Activated T-cell treated with anti-CD3 and anti-CD28 coated beads, Interleukin-2, amount 50 U/mL, for 72 hours (primary cell): ENCODE results near the gene ORM2. TPM values are rescaled to one million over a fixed set of nuclear protein-coding genes. Genes with fewer than 3 reads are reported as not detected.

Experiments used
- ATAC-seq, 2 donors: fragments of 150-1000 bp; cut with Tn5 transposase; replicated peaks in 1 of 2; 2 replicates each; pipeline ENCODE4 v1.10.0; 2021; ENCODE audit warnings: moderate library complexity in 2 of 2, mild to moderate bottlenecking in 1 of 2
- DNase-seq, 2 donors: peaks; one replicate each; pipeline ENCODE4 v3.0.0; 2021 to 2022; ENCODE audit warnings: mixed read lengths in 1 of 2
- H3K27ac Mint-ChIP-seq: one replicate; pipeline ENCODE4 v1.8.0; 2022; ENCODE audit warnings: mild to moderate bottlenecking, moderate library complexity, mixed read lengths
- H3K27me3 Mint-ChIP-seq: one replicate; pipeline ENCODE4 v1.8.0; 2022; ENCODE audit warnings: low read depth, mixed read lengths
- H3K36me3 Mint-ChIP-seq, 2 donors: one replicate each; pipeline ENCODE4 v1.8.0; 2022; ENCODE audit warnings: mixed read lengths in 2 of 2, mild to moderate bottlenecking in 1 of 2; ENCODE audit not compliant: insufficient read depth in 2 of 2
- H3K4me1 Mint-ChIP-seq: one replicate; pipeline ENCODE4 v1.8.0; 2022; ENCODE audit warnings: low read depth, mixed read lengths
- H3K4me3 Mint-ChIP-seq, 2 donors: one replicate each; pipeline ENCODE4 v1.8.0; 2022; ENCODE audit warnings: mild to moderate bottlenecking in 2 of 2, mixed read lengths in 2 of 2, moderate library complexity in 2 of 2
- H3K9me3 Mint-ChIP-seq, 2 donors: one replicate each; pipeline ENCODE4 v1.8.0; 2022; ENCODE audit warnings: mixed read lengths in 2 of 2
- total RNA-seq, 2 donors: library from RNA; stranded (reverse); gene quantifications; one replicate each; pipeline ENCODE4 v1.2.3, GENCODE V29; 2022

Gene ORM2
- total RNA-seq, 2 donors from 2014 or later, result not detected

DNA sequence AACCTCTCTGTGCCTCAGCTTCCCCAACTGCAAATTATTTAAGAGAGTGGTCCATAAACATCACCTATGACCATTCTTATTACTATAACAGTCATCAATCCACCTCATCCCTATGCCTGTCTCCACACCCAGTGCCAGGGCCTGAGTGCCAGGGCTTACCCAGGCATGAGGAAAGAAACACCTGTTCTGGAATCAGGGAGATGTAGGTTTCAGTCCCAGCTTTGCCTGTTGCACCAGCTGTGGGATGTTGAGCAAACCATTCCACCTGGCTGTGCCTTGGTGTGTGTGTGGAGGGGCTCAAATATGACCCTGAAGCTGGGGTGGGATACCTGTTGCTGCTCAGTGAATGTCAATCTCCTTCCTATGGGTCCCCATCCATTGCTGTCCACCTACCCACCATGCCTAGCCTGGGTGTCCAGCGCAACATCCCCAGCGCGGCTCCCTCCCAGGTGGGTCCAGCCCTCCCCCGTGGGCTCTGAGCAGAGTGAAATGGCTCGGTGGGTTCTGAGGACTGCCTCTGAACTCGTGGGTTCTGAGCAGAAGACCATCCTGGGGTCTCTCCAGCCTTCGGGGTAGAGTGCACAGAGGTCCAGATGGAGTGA, 41.8 kb downstream of the ORM2 start:
- Mint-ChIP-seq H3K27me3 (no peaks in the 10 kb centered on the region), H3K4me1 (peaks cover 86% of the 10 kb centered on the region), H3K27ac (peak overlapping the region; percentile 72), H3K36me3 (peaks cover 7 to 42% of the 10 kb centered on the region in 2 donors), H3K4me3 (peak overlapping the region; percentile 72 to 77), H3K9me3 (no peaks in the 10 kb centered on the region)
- no peak for ATAC-seq
- no peak for DNase-seq

DNA sequence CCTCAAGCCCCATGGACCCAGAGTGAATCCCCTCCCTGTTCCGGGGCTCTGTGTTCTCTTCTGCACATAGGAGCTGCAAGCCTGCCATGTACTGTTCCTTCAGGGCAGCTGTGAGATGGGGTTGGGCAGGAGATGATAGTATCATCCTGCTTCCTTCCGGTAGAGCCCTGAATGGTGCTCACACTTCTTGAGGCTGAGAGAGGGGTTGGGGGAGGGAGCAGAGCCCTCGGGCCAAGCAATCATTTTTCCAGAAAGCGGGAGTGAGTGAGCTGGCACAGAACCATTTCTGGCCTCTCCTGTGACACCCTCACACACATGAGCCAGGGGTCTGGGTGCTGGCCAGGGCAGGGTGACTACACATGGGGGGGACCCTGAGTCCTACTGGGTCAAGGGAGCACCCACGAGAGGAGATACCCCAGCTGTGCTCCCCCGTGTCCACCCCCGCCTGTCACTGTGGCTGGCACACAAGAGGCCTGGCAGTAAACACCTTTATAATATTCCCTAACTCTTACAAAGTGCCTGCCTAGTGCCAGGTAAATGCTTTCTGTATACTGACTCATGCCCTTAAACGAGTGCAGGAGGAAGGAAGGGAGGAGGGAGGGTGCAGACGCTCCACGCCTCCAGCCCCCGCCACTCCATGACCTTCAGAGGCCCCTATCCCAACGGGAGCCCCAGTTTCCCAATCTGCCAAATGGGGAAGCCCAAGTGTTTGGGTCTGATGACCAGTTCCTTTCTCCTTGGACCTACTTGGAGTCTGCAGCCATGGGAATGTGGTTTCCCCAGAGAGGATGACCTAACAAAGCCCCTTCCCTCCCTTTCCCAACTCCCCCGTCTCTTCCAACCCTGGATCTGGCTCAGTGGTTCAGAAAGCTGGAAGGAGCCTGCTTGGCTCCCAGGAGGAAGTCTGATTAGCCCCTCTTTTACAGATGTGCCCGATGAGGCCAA, 42.6 kb downstream of the ORM2 start:
- Mint-ChIP-seq H3K27ac (peak overlapping the region; percentile 72), H3K4me3 (peak overlapping the region; percentile 72 to 77), H3K36me3 (peaks cover 6 to 38% of the 10 kb centered on the region in 2 donors), H3K9me3 (no peaks in the 10 kb centered on the region), H3K4me1 (peaks cover 85% of the 10 kb centered on the region), H3K27me3 (no peaks in the 10 kb centered on the region)
- ATAC-seq (peak; percentile 40 to 50), DNase-seq (peak in 1 of 2 donors; percentile 40)

DNA sequence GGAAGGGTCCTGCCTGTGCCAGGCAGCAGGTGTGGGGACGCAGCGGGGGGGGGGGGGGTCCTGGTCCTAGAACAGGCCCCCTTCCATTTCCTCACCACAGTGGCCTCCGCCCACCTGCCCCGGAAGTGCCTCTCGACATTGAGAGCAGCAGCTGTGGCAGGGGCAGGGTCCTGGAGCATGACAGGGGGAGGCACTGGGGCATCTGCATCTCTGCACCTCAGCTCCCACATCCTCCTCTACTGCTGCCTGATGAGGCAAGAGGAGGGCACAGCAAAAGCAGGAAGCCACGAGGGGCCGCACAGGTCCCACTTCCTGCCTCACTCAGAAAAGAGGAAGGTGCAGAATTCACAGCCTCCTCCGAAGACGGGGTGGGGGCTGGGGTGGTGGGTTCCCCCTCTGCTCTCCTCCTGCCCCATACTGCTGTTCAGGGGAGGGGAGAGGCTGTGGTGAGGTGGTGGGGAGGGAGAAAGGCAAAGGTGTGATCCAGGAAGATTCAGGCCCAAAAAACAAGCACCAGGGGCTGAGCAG, 43.3 kb downstream of the ORM2 start:
- H3K27ac Mint-ChIP-seq, result peak overlapping the region; percentile 73
- ATAC-seq, result peak; percentile 88 to 92
- H3K9me3 Mint-ChIP-seq, result no peaks in the 10 kb centered on the region
- H3K27me3 Mint-ChIP-seq, result no peaks in the 10 kb centered on the region
- H3K4me3 Mint-ChIP-seq, result peak overlapping the region; percentile 72 to 77
- H3K4me1 Mint-ChIP-seq, result peaks cover 84% of the 10 kb centered on the region
- peak; percentile 82 to 88 for DNase-seq
- H3K36me3 Mint-ChIP-seq, result peaks cover 11 to 41% of the 10 kb centered on the region in 2 donors

DNA sequence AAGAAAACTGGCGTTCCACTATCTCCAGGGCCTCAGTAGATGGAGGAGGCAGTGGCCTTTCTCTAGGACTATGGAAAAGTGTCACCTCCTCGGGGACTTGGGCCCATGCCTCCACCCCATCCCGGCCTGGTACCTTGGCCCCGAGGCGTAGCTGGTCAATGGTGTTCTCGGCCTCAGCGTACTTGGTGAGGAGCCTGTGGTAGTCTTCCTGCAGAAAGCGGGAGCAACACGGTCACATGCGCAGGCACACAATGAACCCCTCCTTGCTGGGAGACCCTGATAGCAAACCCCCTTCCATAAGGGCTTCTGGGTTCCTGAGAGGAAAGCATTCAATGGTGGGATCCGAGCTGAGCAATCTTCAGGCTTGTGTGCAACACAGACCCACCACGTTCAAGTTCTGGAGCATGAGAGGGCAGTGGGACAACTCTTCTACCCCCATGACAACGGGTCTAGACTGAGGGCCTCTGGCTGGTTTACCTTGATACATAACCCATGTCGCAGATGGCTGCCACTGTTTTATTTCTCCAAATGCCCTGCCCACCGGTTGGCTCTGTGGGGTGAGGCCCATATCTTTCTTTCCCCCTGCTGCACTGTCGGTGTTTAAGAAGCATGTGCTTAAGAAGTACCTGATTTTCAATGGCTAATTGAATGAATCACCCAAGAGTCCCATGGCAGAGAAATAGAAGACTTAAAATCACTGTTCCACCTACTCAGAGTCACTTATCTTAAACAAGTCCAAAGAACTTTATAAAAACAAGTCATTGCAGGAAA, 44.5 kb downstream of the ORM2 start:
- Mint-ChIP-seq H3K27ac (peak overlapping the region; percentile 66), H3K9me3 (no peaks in the 10 kb centered on the region), H3K4me1 (peaks cover 89% of the 10 kb centered on the region), H3K36me3 (peaks cover 20 to 45% of the 10 kb centered on the region in 2 donors), H3K4me3 (peak overlapping the region; percentile 50 to 80), H3K27me3 (no peaks in the 10 kb centered on the region)
- DNase-seq, result peak in 1 of 2 donors; percentile 34
- ATAC-seq, result peak; percentile 3 to 6

DNA sequence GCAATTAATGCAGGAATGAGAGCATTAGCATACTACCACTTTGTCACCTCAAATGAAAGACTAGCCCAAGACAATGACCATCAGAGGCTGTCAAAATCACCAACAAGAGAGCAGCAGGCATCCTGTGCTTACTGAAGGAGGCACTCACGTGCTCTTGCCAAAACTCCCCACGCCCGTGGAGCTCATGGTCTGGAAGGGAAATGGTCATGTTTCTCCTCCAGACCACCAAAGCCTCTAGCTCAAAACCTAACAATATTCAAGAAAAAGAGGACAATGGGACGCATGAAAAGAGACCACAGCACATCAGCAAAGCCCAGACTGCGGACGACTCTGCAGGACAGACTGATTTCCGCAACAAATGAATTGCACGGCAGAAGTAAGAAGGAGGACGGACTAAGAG, 45.3 kb downstream of the ORM2 start:
- no peak for ATAC-seq
- H3K27ac Mint-ChIP-seq, result peak overlapping the region; percentile 66
- H3K27me3 Mint-ChIP-seq, result no peaks in the 10 kb centered on the region
- peaks cover 89% of the 10 kb centered on the region for H3K4me1 Mint-ChIP-seq
- H3K4me3 Mint-ChIP-seq, result peak overlapping the region; percentile 9 to 80
- DNase-seq, result no peak
- H3K9me3 Mint-ChIP-seq, result no peaks in the 10 kb centered on the region
- H3K36me3 Mint-ChIP-seq, result peaks cover 16 to 43% of the 10 kb centered on the region in 2 donors

DNA sequence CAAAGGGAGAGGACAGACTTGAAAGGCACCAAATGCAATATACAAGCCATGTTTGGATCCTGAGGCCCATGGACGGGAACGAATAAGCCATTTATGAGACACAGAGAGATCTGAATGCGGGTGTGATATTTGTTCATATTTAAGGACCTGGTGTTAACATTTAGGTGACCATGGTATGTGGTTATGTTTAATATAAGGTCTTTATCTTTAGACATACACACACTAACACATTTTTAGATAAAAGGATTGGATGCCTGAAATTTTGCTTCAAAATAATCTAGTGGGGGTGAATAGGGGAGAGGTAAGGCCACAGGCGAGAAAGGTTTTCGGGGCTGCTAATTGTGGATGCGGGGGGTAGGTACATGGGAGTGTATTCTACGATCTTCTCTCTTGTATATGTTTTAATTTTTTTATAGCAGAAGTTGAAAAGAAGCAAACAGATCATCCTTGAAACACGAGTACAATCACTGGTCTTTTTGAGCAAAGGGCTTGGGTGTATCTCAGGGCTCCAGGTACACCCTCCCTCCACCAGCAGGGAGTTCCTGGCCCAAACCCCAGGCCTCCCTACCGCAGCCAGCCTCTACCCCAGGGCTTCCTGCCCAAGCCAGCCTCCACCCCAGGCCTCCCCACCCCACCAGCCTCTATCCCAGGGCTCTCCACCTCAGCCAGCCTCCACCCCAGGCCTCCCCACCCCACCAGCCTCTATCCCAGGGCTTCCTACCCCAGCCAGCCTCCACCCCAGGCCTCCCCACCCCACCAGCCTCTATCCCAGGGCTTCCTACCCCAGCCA, 45.9 kb downstream of the ORM2 start:
- Mint-ChIP-seq H3K27me3 (no peaks in the 10 kb centered on the region), H3K4me1 (peaks cover 95% of the 10 kb centered on the region), H3K4me3 (peak overlapping the region; percentile 9 to 80), H3K27ac (peak overlapping the region; percentile 66), H3K9me3 (no peaks in the 10 kb centered on the region), H3K36me3 (peaks cover 16 to 46% of the 10 kb centered on the region in 2 donors)
- no peak for DNase-seq
- ATAC-seq, result no peak

DNA sequence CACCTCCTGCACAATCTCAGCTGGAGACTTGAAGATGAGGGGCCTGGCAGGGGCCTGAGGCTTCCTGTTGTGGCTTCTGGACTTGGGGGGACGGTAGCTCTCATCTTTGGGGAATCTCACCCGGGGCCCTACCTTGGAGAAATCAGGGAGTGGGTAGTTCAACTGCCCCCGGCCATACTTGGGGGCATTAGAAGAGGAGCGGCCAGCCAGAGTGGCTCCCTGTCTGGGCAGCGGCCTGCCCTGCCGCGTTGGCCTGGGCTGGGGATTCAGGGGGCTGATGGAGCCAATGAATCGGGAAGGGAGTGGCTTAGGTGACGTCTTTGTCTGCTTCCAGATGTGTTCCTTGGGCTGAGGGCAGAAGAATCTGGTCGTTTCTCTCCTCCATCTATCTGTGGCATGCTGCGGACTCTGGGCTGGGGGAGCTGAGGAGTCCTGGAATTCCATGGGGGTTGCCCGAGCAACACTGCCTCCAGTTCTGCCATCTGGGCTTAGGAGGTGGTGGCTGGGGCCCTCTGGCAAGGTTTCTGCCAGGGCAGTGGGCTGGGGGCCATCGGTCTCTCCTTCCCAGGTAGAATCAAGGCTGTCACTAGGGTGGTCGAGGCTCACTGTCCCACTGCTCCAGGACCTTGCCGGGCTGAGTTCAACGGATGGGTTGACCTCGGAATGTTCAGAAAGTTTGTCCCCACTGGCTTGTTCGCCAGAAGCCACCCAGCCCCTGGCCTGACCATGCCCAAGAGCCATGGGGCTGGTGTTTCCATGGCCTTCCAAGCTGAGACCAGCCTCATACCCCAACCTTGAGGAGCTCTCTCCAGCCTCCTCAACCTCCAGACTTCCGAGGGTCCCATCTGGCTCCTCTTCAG, 47.1 kb downstream of the ORM2 start:
- peaks cover 95% of the 10 kb centered on the region for H3K4me1 Mint-ChIP-seq
- H3K4me3 Mint-ChIP-seq, result peak overlapping the region; percentile 8 to 12
- DNase-seq (no peak), ATAC-seq (no peak)
- peaks cover 17 to 44% of the 10 kb centered on the region in 2 donors for H3K36me3 Mint-ChIP-seq
- no peaks in the 10 kb centered on the region for H3K9me3 Mint-ChIP-seq
- H3K27ac Mint-ChIP-seq, result peak overlapping the region; percentile 86
- no peaks in the 10 kb centered on the region for H3K27me3 Mint-ChIP-seq

DNA sequence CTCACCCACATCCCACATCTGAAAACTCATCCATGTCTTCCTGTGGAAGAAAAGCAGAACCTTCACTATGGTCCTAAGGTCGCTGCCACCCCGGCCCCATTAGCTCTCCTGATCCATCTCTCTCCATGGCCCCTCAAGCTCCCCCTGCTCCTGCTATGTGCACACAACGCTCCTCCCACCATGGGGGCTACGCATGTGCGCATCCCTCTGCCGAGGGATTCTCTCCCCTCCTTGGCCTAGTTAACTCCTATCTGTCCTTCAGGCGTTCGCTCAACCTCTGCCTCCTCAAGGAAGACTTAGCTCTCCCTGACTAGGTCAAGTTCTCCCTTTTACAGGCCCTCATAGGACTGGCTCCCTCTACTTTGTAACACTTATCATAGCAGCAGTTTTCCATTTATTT, 48.3 kb downstream of the ORM2 start:
- DNase-seq (no peak), ATAC-seq (no peak)
- H3K4me1 Mint-ChIP-seq, result peaks cover 95% of the 10 kb centered on the region
- peak overlapping the region in 1 of 2 donors; percentile 7 for H3K4me3 Mint-ChIP-seq
- H3K27ac Mint-ChIP-seq, result peak overlapping the region; percentile 66
- H3K9me3 Mint-ChIP-seq, result no peaks in the 10 kb centered on the region
- no peaks in the 10 kb centered on the region for H3K27me3 Mint-ChIP-seq
- H3K36me3 Mint-ChIP-seq, result peaks cover 21 to 48% of the 10 kb centered on the region in 2 donors

DNA sequence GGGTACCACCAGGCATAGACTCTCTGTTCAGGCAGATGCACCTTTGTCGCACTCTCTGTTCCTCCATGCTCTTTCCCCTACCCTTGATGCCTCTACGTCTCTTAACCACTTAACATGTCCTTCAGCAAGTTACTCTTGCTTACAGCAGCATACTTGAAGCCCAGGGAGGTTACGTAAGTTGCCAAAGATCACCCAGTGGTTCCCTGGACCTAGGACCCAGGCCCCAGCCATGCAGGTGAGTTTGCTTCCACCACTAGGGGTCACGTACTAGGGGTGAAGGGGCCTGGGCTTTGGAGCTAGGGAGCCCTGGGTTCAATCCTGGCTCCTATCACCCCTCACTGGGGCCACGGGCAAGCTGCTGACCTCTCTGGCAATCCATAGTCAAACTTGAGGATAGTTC, 49.2 kb downstream of the ORM2 start:
- Mint-ChIP-seq H3K27me3 (no peaks in the 10 kb centered on the region), H3K4me3 (peak overlapping the region; percentile 3 to 36)

More for the DNA sequence above, 49.2 kb downstream of the ORM2 start:
- Mint-ChIP-seq H3K27ac (peak overlapping the region; percentile 66), H3K36me3 (peaks cover 24 to 47% of the 10 kb centered on the region in 2 donors), H3K4me1 (peaks cover 95% of the 10 kb centered on the region), H3K9me3 (no peaks in the 10 kb centered on the region)
- DNase-seq (no peak), ATAC-seq (no peak)
